GM18519 (cell line): ENCODE data around the gene CDC20B.

Source experiments
- ATAC-seq: cut with Tn5 transposase; IDR thresholded peaks from one replicate; pipeline ENCODE4 v1.9.1; 2021; ENCODE audit warnings: mild to moderate bottlenecking, moderate library complexity; ENCODE audit not compliant: unreplicated experiment, low FRiP score

The CDC20B gene

DNA sequence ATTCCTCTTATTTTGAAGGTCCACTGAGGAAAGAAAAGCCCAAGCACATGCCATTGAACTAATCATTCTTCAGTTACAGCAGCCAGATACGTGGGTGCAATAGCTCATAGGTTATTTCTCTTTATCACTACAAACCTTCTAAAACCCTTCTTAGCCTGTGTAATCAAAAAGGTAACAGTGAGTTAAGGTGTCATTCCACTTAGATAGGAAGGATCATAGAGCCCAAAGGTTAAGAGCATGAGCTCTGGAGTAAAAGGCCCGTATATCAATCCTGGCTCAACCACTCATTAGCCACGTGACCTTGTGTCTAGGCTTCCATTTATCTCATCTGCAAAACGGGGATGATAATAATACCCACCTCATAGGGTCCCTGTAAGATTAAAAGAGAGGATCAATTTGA, 10.3 kb downstream of the CDC20B start:
- no peak for ATAC-seq

DNA sequence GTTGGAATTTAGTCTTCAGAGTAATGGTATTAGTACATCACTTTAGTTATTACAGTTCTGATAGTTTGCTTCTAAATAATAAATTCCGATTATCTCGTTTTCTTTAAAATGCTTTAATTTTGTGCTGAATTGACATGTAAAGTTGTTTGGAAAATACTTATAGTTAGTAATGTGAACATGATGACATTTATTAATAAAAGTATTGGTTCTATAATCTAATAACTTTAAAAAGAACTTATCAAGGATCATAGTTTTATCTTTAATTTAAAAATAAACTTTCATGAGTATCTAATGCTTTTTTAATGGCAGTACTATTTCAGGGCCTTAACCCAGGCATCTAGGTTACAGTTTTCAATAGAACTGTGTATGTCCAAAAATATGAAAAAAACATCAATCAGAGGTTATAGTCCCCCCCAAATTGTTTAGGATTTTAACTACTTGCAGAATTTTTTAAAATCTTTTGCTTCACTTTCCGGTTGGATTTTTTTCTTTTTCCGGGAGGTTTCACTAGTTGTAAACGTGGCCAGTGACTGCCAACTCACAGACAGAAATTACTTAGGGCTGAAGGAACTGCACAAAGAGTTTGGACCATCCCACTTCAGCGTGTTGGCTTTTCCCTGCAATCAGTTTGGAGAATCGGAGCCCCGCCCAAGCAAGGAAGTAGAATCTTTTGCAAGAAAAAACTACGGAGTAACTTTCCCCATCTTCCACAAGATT, 12.3 kb downstream of the CDC20B start:
- ATAC-seq: no peak

DNA sequence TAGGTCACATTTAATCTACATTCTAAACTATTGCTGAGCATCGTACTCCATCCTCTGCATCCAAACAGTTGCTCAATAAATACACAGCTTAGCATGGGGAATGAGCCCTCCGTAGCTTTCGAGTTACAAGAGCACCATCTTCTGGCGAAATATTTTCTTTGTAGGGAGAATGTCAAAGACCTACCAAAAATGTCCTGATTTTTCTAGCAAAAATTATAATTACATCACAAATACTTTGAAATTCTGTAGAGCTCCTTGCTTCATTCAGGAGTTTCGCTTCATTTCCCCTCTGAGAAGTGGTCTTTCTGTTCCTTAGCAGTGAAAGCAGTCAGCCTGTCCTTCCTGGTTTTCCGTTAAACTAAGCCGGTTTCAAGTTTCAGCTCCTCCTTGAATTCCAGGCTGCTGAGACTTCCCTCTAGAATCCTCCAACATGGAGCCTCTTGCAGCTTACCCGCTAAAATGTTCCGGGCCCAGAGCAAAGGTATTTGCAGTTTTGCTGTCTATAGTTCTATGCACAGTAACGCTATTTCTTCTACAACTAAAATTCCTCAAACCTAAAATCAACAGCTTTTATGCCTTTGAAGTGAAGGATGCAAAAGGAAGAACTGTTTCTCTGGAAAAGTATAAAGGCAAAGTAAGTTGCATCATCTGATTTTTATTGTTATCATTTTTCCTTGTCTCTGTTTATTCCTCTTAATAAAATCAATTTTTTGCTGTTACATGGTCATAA, 13.0 kb downstream of the CDC20B start, which contains the start of gene GPX8:
TSS of gene GPX8 (plus strand) at position 409 of the 730 bp plus-strand sequence. CDS start at position 431, 22 bp downstream.
- ATAC-seq: no peak

DNA sequence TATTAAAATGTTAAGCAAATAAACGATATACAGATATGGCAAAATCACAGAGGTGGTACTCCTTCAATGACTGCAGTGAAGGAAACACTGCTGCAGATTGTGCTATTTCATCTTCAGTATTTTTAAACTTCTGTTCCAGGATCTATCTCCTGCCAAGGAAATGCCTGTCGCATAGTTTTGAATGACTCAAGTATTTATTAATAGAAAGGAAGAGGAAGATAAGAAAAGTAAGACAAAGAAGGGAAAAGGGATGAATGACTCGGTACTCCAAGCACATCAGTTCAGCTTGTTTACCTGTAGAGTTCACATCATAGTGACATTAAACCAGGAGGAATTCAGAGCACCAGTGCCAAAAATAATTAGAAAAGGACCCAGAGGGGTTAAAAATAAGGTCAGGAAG, 18.1 kb downstream of the CDC20B start:
- no peak for ATAC-seq

GRCh38 chr5:55151923-55152842, 20.8 kb downstream of the CDC20B start:
- ATAC-seq: no peak

DNA sequence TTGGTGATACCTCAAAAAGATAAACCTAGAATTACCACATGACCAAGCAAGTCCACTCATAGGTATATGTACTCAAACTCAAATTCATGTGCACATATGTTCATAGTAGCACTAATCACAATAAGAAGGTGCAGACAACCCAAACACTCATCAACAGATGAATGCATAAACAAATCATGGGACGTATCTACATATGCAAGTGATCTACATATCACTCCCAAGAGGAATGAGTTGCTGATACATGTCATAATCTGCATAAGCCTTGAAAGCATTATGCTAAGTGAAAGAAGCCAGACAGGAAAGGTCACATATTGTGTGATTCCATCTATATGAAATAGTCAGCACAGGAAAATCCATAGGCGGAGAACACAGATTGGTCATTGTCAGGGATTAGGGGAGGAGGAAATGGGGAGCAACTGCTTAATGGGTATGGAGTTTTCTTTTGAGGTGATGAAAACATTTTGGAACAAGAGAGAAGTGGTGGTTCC, 23.6 kb downstream of the CDC20B start:
- no peak for ATAC-seq

DNA sequence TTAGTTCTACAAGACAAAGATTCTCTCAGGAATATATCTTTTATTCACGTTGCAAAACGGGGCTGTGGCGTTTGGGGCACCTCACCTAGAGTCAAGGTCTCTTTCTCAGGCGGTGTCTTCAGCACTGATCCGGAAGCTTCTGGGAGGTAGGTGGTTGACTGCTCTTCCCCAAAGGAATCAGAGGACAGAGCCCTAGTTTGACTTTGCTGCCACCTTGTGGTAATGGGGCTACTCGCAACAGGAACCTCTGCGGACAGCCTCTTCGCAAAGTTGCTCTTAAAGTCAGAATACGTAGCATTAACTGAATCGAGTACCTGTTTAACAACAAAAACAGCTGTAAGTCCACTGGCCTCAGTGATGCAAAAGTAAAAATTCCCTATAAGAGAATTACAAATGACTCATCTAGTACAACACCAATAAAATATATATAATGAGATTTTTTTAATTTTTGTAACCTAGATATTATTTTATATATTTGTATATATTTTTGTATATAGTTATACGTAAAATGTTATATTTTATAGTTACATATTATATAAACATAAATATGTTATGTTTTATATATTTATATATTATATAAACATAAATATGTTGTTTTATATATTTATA, 26.3 kb downstream of the CDC20B start:
- no peak for ATAC-seq

- no peak for ATAC-seq
Measured at GRCh38 chr5:55146080-55146479, 26.9 kb downstream of the CDC20B start.

- no peak for ATAC-seq
Measured at GRCh38 chr5:55143624-55144023, 29.4 kb downstream of the CDC20B start.

- no peak for ATAC-seq
Measured at GRCh38 chr5:55141945-55142690, 30.9 kb downstream of the CDC20B start.

- no peak for ATAC-seq
Measured at GRCh38 chr5:55140908-55141665, 31.9 kb downstream of the CDC20B start.

DNA sequence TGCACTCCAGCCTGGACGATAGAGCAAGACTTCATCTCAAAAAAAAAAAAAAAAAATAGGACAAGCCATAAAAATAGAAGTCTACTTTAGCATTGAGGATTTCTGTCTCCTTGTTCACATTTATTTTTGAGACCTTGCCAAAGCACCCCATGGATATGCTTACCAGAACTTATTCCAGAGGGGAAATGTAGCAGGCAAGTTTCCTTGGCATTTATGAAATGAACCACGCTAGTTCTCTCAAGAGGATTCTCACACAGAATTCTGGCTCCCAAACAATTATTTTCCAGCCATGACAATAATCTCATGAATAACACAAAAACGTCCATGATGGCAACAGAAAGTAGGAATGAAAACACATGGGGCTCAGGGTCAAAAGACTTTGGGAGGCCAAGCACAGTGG, 36.5 kb downstream of the CDC20B start:
- no peak for ATAC-seq

DNA sequence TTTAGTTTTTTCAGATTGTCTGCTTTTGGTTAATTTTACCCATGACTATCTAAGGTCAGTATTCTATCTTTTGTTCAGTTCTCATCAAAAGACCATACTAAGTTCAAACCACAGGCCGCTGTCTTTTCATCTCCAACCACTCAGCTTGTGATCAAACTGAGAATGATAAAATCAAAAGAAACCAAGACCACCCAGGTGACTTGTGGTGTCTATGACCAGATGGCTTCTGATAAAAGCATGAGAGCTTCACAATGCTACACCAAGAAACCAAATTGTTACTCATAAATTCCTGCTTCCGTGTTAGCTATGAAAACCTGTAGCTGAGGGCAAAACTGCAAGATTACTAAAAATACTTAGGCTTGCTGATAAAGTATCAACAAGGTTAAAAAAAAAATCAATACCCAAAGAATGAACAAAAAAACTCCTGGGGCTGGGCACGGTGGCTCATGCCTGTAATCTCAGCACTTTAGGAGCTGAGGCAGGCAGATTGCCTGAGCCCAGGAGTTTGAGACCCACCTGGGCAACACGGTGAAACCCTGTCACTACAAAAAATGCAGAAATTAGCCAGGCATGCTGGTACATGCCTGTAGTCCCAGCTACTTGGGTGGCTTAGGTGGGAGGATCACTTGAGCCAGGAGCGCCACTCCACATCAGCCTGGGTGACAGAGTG, 38.8 kb downstream of the CDC20B start:
- no peak for ATAC-seq

DNA sequence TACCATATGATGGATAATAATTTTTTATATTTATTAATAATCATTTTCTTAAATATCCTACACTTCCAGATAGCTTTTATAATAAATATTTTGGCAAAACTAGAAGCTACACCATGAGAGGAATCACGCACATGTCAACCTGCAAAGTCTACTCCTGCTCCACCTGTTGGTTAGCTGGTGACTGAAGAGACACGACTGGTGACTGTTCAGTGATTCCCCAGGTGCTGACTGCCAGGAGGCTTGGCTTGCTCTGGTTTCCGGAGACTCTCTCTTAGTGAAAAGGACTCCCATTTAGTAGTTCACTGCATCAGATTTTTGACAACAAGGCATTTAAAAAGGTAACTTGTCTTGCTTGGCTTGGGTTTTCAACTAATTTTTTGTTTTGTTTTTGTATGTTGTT, 49.6 kb downstream of the CDC20B start:
- ATAC-seq: no peak

DNA sequence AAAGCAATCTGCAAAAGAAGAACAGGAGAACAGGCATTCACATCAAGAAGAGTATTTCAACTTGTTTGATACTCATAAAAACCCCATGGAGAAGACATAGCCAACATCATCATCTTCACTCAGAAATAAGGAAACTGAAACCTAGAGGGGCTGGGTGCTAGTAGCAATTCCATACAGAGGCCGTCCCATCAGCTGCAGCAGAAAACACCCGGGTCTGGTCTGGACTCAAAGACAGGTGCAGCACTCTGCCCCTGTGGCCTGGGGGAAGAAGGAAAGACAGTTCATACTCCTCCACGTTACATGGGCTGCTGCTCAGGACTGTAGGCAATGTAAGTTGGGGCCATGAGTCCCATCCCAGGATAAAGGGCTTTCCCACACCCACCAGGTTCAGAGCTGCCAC, 58.9 kb downstream of the CDC20B start:
- ATAC-seq: no peak

GRCh38 chr5:55113327-55113726, 59.6 kb downstream of the CDC20B start:
- ATAC-seq: no peak

- no peak for ATAC-seq
Measured at GRCh38 chr5:55110217-55110616, 62.8 kb downstream of the CDC20B start.

- no peak for ATAC-seq
Measured at GRCh38 chr5:55108661-55109060, 64.3 kb downstream of the CDC20B start.
